Colonic mucosa (tissue), 4 donors: ENCODE data around the gene MAN1B1. TPM values are rescaled to one million over a fixed set of nuclear protein-coding genes. Genes with fewer than 3 reads are reported as not detected.
"Not testable (repeated sequence)": the region's sequence is repeated elsewhere in the genome, so short reads cannot be mapped to it uniquely, and the experiment has no call there.

Experiments
- DNase-seq: peaks from one replicate; pipeline ENCODE4 v3.0.0-alpha.2; 2020
- H3K27ac ChIP-seq: fragments of 200-600 bp; one replicate; pipeline ENCODE4 v1.8.0; 2021
- H3K27me3 ChIP-seq: fragments of 200-600 bp; one replicate; pipeline ENCODE4 v1.8.0; 2021
- H3K36me3 ChIP-seq: fragments of 200-600 bp; one replicate; pipeline ENCODE4 v1.8.0; 2021
- H3K4me1 ChIP-seq: fragments of 200-600 bp; one replicate; pipeline ENCODE4 v1.8.0; 2021; ENCODE audit warnings: mild to moderate bottlenecking
- H3K4me3 ChIP-seq: fragments of 200-600 bp; one replicate; pipeline ENCODE4 v1.8.0; 2021
- H3K9ac ChIP-seq, 2 donors: one replicate each; pipeline ENCODE4 v1.7.0; 2013; ENCODE audit warnings: control low read depth in 2 of 2, low read depth in 2 of 2, low read length in 2 of 2
- H3K9me3 ChIP-seq: fragments of 200-600 bp; one replicate; pipeline ENCODE4 v1.8.0; 2021
- CTCF ChIP-seq: fragments of 200-600 bp; IDR thresholded peaks from one replicate; pipeline ENCODE4 v1.8.0; 2022; ENCODE audit warnings: antibody characterized with exemption, mild to moderate bottlenecking
- intact Hi-C: fragments of 100-400 bp; cut with DNase I; formaldehyde crosslinking; loops from one replicate; pipeline ENCODE4 v1.14.1; 2022
- total RNA-seq, 2 donors: library from RNA; stranded (reverse); fragmentation: NEBNext Ultra II Directional in 1 of 2; extraction: Animal tissue kit (Norgen Biotek cat#: 25700) in 1 of 2; gene quantifications; one replicate each; pipeline ENCODE4 v1.2.1, GENCODE V29; 2021
- donor health status: healthy.
- donor health status: DM: no; HTN: no; CAD: no.
- donor health status: DM: no; HTN: no; CAD: no.

The MAN1B1 gene
- total RNA-seq, 2 donors from 2014 or later: 43.5 to 52.6 TPM

- Histone ChIP-seq H3K27me3 (no peaks in the 10 kb centered on the region), H3K36me3 (no peaks in the 10 kb centered on the region), H3K4me3 (peak overlapping the region; percentile 66), H3K4me1 (peaks cover 6% of the 10 kb centered on the region), H3K27ac (peak overlapping the region; percentile 40), H3K9ac (peak overlapping the region; percentile 72), H3K9me3 (no peaks in the 10 kb centered on the region)
- intact Hi-C loops: no loop called here
- TF ChIP-seq CTCF: no peak
- DNase-seq: peak; percentile 33
Observed at GRCh38 chr9:137128862-137129455, 42.2 kb downstream of the MAN1B1 start.

GRCh38 chr9:137129456-137130175, 42.8 kb downstream of the MAN1B1 start:
- Histone ChIP-seq H3K9me3 (no peaks in the 10 kb centered on the region), H3K36me3 (no peaks in the 10 kb centered on the region), H3K27ac (peak overlapping the region; percentile 40), H3K4me1 (peaks cover 6% of the 10 kb centered on the region), H3K4me3 (peak overlapping the region; percentile 66), H3K9ac (peak overlapping the region; percentile 72), H3K27me3 (no peaks in the 10 kb centered on the region)
- intact Hi-C loops: no loop called here
- TF ChIP-seq CTCF: no peak
- DNase-seq: peak; percentile 91

GRCh38 chr9:137130176-137130755, 43.5 kb downstream of the MAN1B1 start:
- no peaks in the 10 kb centered on the region for H3K9me3 ChIP-seq
- intact Hi-C loops: no loop called here
- H3K27me3 ChIP-seq: no peaks in the 10 kb centered on the region
- TF ChIP-seq CTCF: no peak
- peak overlapping the region; percentile 40 for H3K27ac ChIP-seq
- H3K36me3 ChIP-seq: no peaks in the 10 kb centered on the region
- peak overlapping the region; percentile 66 for H3K4me3 ChIP-seq
- DNase-seq: no peak
- peaks cover 6% of the 10 kb centered on the region for H3K4me1 ChIP-seq
- no peak overlapping the region for H3K9ac ChIP-seq

GRCh38 chr9:137134191-137134590, 47.4 kb downstream of the MAN1B1 start:
- intact Hi-C loops: no loop called here
- H3K27me3 ChIP-seq: peaks cover 32% of the 10 kb centered on the region
- no peaks in the 10 kb centered on the region for H3K36me3 ChIP-seq
- H3K9me3 ChIP-seq: no peaks in the 10 kb centered on the region
- no peak overlapping the region for H3K9ac ChIP-seq
- no peak for TF ChIP-seq CTCF
- H3K4me1 ChIP-seq: no peaks in the 10 kb centered on the region
- no peak overlapping the region for H3K27ac ChIP-seq
- no peak for DNase-seq
- no peak overlapping the region for H3K4me3 ChIP-seq

- H3K36me3 ChIP-seq, H3K27ac ChIP-seq, H3K9me3 ChIP-seq, intact Hi-C loops, DNase-seq, H3K9ac ChIP-seq, H3K4me1 ChIP-seq, H3K4me3 ChIP-seq: not testable (repeated sequence)
- H3K27me3 ChIP-seq: peaks cover 40% of the 10 kb centered on the region
Observed at GRCh38 chr9:137135154-137135553, 48.4 kb downstream of the MAN1B1 start.
